CD4-positive, alpha-beta T cell (primary cell): ENCODE measurements around the gene TRIM15. TPM values are rescaled to one million over a fixed set of nuclear protein-coding genes. Genes with fewer than 3 reads are reported as not detected.

Experiments used
- ATAC-seq: fragments of 200-7000 bp; cut with Tn5 transposase; one replicate; pipeline ENCODE4 v1.10.0; 2022; ENCODE audit warnings: mild to moderate bottlenecking; ENCODE audit not compliant: poor library complexity
- CTCF ChIA-PET: fragments of 350-600 bp; sonication (Branson Sonifier 250); formaldehyde crosslinking; loops from one replicate; lab custom pipeline; 2021; ENCODE audit warnings: antibody characterized with exemption, inconsistent platforms; lab: Charles Lee
- POLR2A ChIA-PET: fragments of 350-600 bp; sonication (Branson Sonifier 250); formaldehyde crosslinking; loops from one replicate; lab custom pipeline; 2021; ENCODE audit warnings: antibody characterized with exemption, inconsistent platforms; lab: Charles Lee
- DNase-seq, 14 experiments: peaks; one replicate each; pipeline ENCODE4 v3.0.0-alpha.2; 2013 to 2020; ENCODE audit warnings: mixed read lengths in 2 of 14
- H3K27ac ChIP-seq, 2 donors: one replicate each; pipeline versions ENCODE4 v1.5.1 to v1.7.0; 2013; ENCODE audit warnings: low read length in 2 of 2, low read depth in 1 of 2, mild to moderate bottlenecking in 1 of 2
- H3K27me3 ChIP-seq, 2 experiments: 1 replicate in 1 of 2; 2 replicates in 1 of 2; pipeline versions ENCODE4 v1.6.1 to v1.7.0; 2013; ENCODE audit warnings: low read length in 2 of 2, control low read depth in 1 of 2, mild to moderate bottlenecking in 1 of 2, moderate library complexity in 1 of 2; ENCODE audit not compliant: insufficient read depth in 2 of 2, control insufficient read depth in 1 of 2
- H3K36me3 ChIP-seq: one replicate; pipeline ENCODE4 v1.6.1; 2013; ENCODE audit warnings: low read length, control low read depth; ENCODE audit not compliant: insufficient read depth
- H3K4me1 ChIP-seq: one replicate; pipeline ENCODE4 v1.6.1; 2013; ENCODE audit warnings: low read length, control low read depth; ENCODE audit not compliant: insufficient read depth
- H3K4me3 ChIP-seq: one replicate; pipeline ENCODE4 v1.5.1; 2013; ENCODE audit warnings: mild to moderate bottlenecking, low read length, moderate library complexity
- H3K9me3 ChIP-seq, 2 experiments: 1 replicate in 1 of 2; 2 replicates in 1 of 2; pipeline versions ENCODE4 v1.6.1 to v1.7.0; 2013; ENCODE audit warnings: low read length in 2 of 2, mild to moderate bottlenecking in 2 of 2, control low read depth in 1 of 2, moderate library complexity in 1 of 2; ENCODE audit not compliant: control insufficient read depth in 1 of 2, insufficient read depth in 1 of 2
- H3K27ac Mint-ChIP-seq: one replicate; pipeline ENCODE4 v1.8.0; 2020; ENCODE audit warnings: mixed read lengths
- H3K27me3 Mint-ChIP-seq: one replicate; pipeline ENCODE4 v1.8.0; 2021; ENCODE audit warnings: mixed read lengths
- H3K36me3 Mint-ChIP-seq: one replicate; pipeline ENCODE4 v1.8.0; 2021; ENCODE audit warnings: low read depth, mixed read lengths
- H3K4me1 Mint-ChIP-seq: one replicate; pipeline ENCODE4 v1.8.0; 2021; ENCODE audit warnings: low read depth, mixed read lengths
- H3K4me3 Mint-ChIP-seq: one replicate; pipeline ENCODE4 v1.8.0; 2020; ENCODE audit warnings: mild to moderate bottlenecking, mixed read lengths
- H3K9me3 Mint-ChIP-seq: one replicate; pipeline ENCODE4 v1.8.0; 2020; ENCODE audit warnings: mixed read lengths
- intact Hi-C, 2 experiments: fragments of 100-400 bp; cut with DNase I in 1 of 2; cut with micrococcal nuclease in 1 of 2; formaldehyde crosslinking; loops; one replicate each; pipeline versions ENCODE4 v1.15.1 to v1.9.0; 2023 to 2025; cut with DNase I, micrococcal nuclease
- total RNA-seq, 174 experiments: library from RNA in 2 of 174; stranded (reverse) in 2 of 174; gene quantifications; one replicate each; pipeline ENCODE4 v1.2.3 and lab custom pipeline; 2021 to 2026
- TF ChIP-seq, protein P1 (sequence below): fragments of 200-600 bp; IDR thresholded peaks from one replicate; pipeline ENCODE4 v1.8.0; 2022; ENCODE audit warnings: antibody characterized with exemption, mild to moderate bottlenecking

Gene TRIM15
- total RNA-seq, 2 experiments from 2014 or later = not detected

DNA sequence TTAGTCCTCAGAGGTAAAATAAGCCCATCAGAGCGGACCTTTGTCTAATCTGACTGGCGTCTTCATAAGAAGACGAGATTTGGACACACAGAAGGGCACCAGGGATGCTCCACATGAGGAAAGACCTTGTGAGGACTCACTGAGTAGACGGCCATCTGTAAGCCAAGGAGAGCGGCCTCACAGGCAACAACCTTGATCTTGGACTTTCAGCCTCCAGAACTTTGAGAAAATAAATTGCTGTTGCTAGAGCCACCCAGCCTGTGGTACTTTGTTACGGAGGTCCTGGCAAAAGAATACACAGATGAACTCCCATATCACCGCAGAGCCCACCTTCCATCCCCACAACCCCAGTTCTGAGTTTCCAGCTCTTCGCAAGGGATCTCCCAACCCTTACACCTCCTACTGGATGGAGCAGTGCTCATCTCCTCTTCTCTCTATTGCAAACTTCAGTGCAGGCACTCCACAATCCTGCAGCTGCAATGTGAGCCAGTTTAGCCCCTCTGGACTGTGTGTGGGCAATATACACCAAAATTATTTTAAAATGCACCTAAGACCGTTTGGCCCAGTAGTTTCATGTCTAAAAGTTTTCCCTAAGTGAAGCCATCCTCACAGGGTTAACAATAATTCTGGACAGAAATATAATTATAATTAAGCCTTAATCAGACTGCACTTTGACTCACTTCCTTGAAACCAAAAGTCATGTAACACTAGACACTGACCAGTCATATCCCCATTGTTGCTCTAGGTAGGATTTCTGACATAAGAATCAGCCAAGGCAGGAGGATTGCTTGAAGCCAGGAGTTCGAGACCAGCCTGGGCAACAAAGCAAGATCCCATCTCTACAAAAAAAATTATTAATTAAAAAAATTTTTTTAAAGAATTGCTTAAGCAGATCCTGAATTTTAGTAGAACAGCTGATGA is 41.6 kb upstream of the TRIM15 start:
- H3K36me3 Mint-ChIP-seq = no peaks in the 10 kb centered on the region
- CTCF ChIA-PET = interaction anchor here (1.5 kb wide), 1 partner anchor 19 kb away, joined by 7 read pairs; no protein-coding TSS in a partner anchor
- Histone ChIP-seq H3K4me3 (no peak overlapping the region), H3K36me3 (no peaks in the 10 kb centered on the region), H3K27ac (no peak overlapping the region), H3K9me3 (no peaks in the 10 kb centered on the region), H3K27me3 (peaks cover 5 to 23% of the 10 kb centered on the region in 2 experiments), H3K4me1 (no peaks in the 10 kb centered on the region)
- peaks cover 37% of the 10 kb centered on the region for H3K27me3 Mint-ChIP-seq
- TF ChIP-seq, protein P1, sequence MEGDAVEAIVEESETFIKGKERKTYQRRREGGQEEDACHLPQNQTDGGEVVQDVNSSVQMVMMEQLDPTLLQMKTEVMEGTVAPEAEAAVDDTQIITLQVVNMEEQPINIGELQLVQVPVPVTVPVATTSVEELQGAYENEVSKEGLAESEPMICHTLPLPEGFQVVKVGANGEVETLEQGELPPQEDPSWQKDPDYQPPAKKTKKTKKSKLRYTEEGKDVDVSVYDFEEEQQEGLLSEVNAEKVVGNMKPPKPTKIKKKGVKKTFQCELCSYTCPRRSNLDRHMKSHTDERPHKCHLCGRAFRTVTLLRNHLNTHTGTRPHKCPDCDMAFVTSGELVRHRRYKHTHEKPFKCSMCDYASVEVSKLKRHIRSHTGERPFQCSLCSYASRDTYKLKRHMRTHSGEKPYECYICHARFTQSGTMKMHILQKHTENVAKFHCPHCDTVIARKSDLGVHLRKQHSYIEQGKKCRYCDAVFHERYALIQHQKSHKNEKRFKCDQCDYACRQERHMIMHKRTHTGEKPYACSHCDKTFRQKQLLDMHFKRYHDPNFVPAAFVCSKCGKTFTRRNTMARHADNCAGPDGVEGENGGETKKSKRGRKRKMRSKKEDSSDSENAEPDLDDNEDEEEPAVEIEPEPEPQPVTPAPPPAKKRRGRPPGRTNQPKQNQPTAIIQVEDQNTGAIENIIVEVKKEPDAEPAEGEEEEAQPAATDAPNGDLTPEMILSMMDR = no peak
- intact Hi-C loops = no loop called here
- POLR2A ChIA-PET = no interaction called here
- no peaks in the 10 kb centered on the region for H3K4me1 Mint-ChIP-seq
- H3K27ac Mint-ChIP-seq = no peak overlapping the region
- H3K9me3 Mint-ChIP-seq = no peaks in the 10 kb centered on the region
- DNase-seq = no peak
- H3K4me3 Mint-ChIP-seq = no peak overlapping the region
- no peak for ATAC-seq

DNA sequence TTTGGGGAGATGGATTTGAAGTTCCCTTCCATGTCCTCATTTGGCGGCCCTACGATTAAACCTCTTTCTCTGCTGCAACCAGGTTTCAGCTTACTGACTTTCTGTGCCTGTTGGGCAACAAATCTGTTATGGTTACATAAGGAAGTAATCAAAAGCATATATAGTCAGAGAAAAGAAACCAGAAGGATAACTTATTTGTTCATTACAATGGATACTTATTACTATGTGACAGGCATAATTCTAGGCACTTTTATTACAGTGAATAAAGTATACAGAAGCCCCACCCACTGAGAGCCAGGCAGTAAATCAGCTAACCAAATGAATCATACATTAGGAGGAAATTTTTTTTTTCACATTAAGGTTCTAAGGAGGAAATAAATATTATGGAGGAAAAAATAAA is 40.8 kb upstream of the TRIM15 start:
- no peak overlapping the region for H3K27ac Mint-ChIP-seq
- no peaks in the 10 kb centered on the region for H3K36me3 ChIP-seq
- ChIA-PET CTCF (interaction anchor here (1.0 to 1.5 kb wide), 2 partner anchors 9 to 19 kb away, joined by 6 to 7 read pairs; no protein-coding TSS in a partner anchor), POLR2A (no interaction called here)
- peaks cover 13 to 31% of the 10 kb centered on the region in 2 experiments for H3K27me3 ChIP-seq
- no peak overlapping the region for H3K4me3 Mint-ChIP-seq
- H3K4me3 ChIP-seq = no peak overlapping the region
- H3K27ac ChIP-seq = no peak overlapping the region
- no peak for ATAC-seq
- no peaks in the 10 kb centered on the region for H3K4me1 Mint-ChIP-seq
- TF ChIP-seq, protein P1 = no peak
- no peaks in the 10 kb centered on the region for H3K9me3 Mint-ChIP-seq
- H3K36me3 Mint-ChIP-seq = no peaks in the 10 kb centered on the region
- H3K9me3 ChIP-seq = peaks cover 0 to 5% of the 10 kb centered on the region in 2 experiments
- intact Hi-C loops = no loop called here
- DNase-seq = no peak
- H3K4me1 ChIP-seq = no peaks in the 10 kb centered on the region
- H3K27me3 Mint-ChIP-seq = peaks cover 45% of the 10 kb centered on the region

DNA sequence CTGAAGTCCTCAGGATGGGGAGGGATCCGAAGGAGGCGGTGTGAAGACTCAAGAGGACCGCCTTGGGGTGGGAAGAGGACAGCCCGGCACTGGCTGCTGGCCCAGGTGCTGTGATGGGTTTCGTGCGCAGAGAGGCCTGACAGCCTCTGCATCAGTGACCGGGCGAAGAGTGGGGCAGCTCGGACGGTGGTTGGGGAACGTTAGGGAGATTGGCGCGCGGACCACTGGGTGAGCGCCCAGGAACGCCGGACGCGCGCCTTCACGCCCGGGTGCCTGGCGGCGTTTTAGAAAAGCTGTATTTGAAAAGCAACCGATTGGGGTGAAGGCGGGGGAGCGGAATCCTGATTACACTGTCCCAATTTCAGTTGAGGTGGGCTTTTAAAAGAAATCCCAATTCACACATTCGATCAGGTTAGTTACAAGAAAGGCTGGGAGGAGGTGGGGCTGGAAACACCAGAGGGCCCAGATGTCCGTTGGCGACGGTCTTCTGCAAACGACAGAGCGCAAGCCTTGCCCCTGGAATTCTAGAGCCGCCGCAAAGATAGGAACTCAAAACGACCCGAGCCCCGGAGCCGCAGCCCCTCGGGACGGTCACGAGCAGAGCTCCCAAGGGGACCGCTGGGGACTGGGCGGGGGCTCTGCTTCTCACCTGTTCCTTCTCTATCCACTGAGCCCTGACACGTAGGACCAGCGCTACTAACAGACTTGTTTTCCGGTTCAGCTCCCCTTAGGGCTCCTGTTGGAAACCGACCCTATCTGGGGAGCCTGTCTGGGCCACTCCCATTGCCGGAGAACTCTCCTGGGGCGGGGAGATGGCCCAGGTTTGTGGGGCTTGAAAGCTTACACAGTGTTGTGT is 35.9 kb upstream of the TRIM15 start:
- ChIA-PET POLR2A (interaction anchor here (0.7 kb wide), 1 partner anchor 21 kb away, joined by 4 read pairs; no protein-coding TSS in a partner anchor), CTCF (interaction anchor here (4.2 kb wide), 1 partner anchor 24 kb away, joined by 23 read pairs; no protein-coding TSS in a partner anchor)
- no peaks in the 10 kb centered on the region for H3K9me3 Mint-ChIP-seq
- ATAC-seq (no peak), DNase-seq (no peak)
- H3K4me1 Mint-ChIP-seq = peaks cover 5% of the 10 kb centered on the region
- TF ChIP-seq, protein P1 = no peak
- Histone ChIP-seq H3K9me3 (peaks cover 0 to 8% of the 10 kb centered on the region in 2 experiments), H3K27ac (no peak overlapping the region), H3K4me1 (peaks cover 13% of the 10 kb centered on the region), H3K36me3 (no peaks in the 10 kb centered on the region), H3K27me3 (peaks cover 33 to 52% of the 10 kb centered on the region in 2 experiments), H3K4me3 (no peak overlapping the region)
- peaks cover 75% of the 10 kb centered on the region for H3K27me3 Mint-ChIP-seq
- no peak overlapping the region for H3K4me3 Mint-ChIP-seq
- no peak overlapping the region for H3K27ac Mint-ChIP-seq
- H3K36me3 Mint-ChIP-seq = no peaks in the 10 kb centered on the region
- intact Hi-C loops = no loop called here
